DND-41 (cell line): ENCODE measurements around the gene MCUR1.

Experiments
- CTCF ChIP-seq: IDR thresholded peaks from 2 replicates; pipeline ENCODE4 v1.5.1; 2012; ENCODE audit warnings: borderline replicate concordance, low read length, moderate library complexity, mild to moderate bottlenecking; ENCODE audit not compliant: poor library complexity, severe bottlenecking; ENCODE audit errors: extremely low read depth
- EZH2 ChIP-seq: IDR thresholded peaks from 3 replicates; pipeline ENCODE4 v1.6.1; 2012; ENCODE audit warnings: borderline replicate concordance, low read depth, mild to moderate bottlenecking, moderate library complexity, low read length, inconsistent platforms; ENCODE audit not compliant: severe bottlenecking

- TF ChIP-seq CTCF (no peak), EZH2 (no peak)
These were observed 52.9 kb downstream of the MCUR1 start for GRCh38 chr6:13761361-13762036.
